ENCODE results near the gene TMEM259. TPM values are rescaled to one million over a fixed set of nuclear protein-coding genes. Genes with fewer than 3 reads are reported as not detected.

Gene TMEM259
- total and polyA plus RNA-seq, 9 of the 15 experiments (the other 6 are each of a cell fraction or from before 2014, with no cell fraction given): 0.52 to 231 (median 63.6) TPM

DNA sequence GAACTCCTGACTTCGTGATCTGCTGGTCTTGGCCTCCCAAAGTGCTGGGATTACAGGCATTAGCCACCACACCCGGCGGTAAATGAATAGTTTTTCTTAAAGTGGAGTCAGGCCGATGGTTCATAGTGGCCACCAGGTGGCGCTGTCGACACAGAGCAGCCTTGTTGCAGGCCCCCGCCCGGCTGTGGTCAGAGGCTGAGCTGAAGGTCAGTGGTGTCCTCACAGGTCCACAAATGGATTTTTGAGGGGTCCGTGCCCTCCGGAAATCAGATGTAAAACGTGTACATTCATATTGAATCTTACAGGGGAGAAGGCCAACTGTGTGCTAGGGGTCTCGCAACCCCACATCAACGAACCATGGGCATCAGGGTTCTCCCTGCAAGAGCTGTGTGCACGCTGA, 50.2 kb downstream of the TMEM259 start (continued):
- no peak; the same call in 1 of the 2 replicates for TF ChIP-seq JUND (IDR thresholded peaks at IDR 0.05; ENCODE audit: borderline replicate concordance, low read depth, low read length)
- no peak for TF ChIP-seq JUND (tag; IDR thresholded peaks at IDR 0.05; ENCODE audit: borderline replicate concordance, low read depth, low read length)
- TF ChIP-seq PTTG1 (tag; IDR thresholded peaks at IDR 0.05; ENCODE audit: low read depth): no peak
- no peak for TF ChIP-seq NR2C2 (CRISPR knock-in tag; IDR thresholded peaks at IDR 0.05)
- no peak for TF ChIP-seq NR2C2 (tag; IDR thresholded peaks at IDR 0.05)
- no peak for TF ChIP-seq E2F6 (IDR thresholded peaks at IDR 0.05; ENCODE audit: borderline replicate concordance in 1 of 2, extremely low read depth in 1 of 2, insufficient read depth in 1 of 2, insufficient read length in 1 of 2, low read depth in 1 of 2, low read length in 1 of 2, poor library complexity in 1 of 2, severe bottlenecking in 1 of 2)
- peak; percentile 80 for TF ChIP-seq CC2D1A (IDR thresholded peaks at IDR 0.05)
- no peak for TF ChIP-seq ARHGAP35 (IDR thresholded peaks at IDR 0.05; ENCODE audit: partially characterized antibody)
- no peak for TF ChIP-seq CBX2 (IDR thresholded peaks at IDR 0.05; ENCODE audit: insufficient read depth, low read length, poor library complexity, severe bottlenecking)
- no peak for TF ChIP-seq ZNF140 (CRISPR knock-in tag; IDR thresholded peaks at IDR 0.05)
- no peak for TF ChIP-seq ZBTB40 (IDR thresholded peaks at IDR 0.05)
- TF ChIP-seq ZBTB40 (CRISPR knock-in tag; IDR thresholded peaks at IDR 0.05): no peak
- no peak for TF ChIP-seq NEUROD1 (IDR thresholded peaks at IDR 0.05; ENCODE audit: borderline replicate concordance, low read depth, low read length, partially characterized antibody)
- peak; percentile 51 for TF ChIP-seq RBM22 (IDR thresholded peaks at IDR 0.05; ENCODE audit: low read depth, low read length, poor library complexity, severe bottlenecking)
- TF ChIP-seq ZNF655 (CRISPR knock-in tag; IDR thresholded peaks at IDR 0.05): no peak
- no peak for TF ChIP-seq ZNF507 (tag; conservative IDR thresholded peaks at IDR 0.05)
